Hepatocyte (in vitro differentiated cells): ENCODE data around the gene MRI1.

Experiments used
- CTCF ChIP-seq: fragments of 200-600 bp; sonication (generic); IDR thresholded peaks from 2 replicates; pipeline ENCODE4 v1.5.1; 2016; ENCODE audit warnings: antibody characterized with exemption, mild to moderate bottlenecking; ENCODE audit not compliant: poor library complexity
- EZH2 ChIP-seq: fragments of 200-600 bp; sonication (generic); IDR thresholded peaks from 2 replicates; pipeline ENCODE4 v1.6.1; 2016; ENCODE audit warnings: antibody characterized with exemption, mild to moderate bottlenecking, borderline replicate concordance
- EZH2phosphoT487 ChIP-seq: fragments of 200-600 bp; sonication (generic); IDR thresholded peaks from one replicate; pipeline ENCODE4 v1.6.1; 2018; ENCODE audit warnings: antibody characterized with exemption, mild to moderate bottlenecking, low read depth, moderate library complexity; ENCODE audit not compliant: unreplicated experiment, severe bottlenecking

GRCh38 chr19:13758795-13759194 is 5.5 kb upstream of the MRI1 start:
- TF ChIP-seq CTCF: no peak
- TF ChIP-seq EZH2: no peak
- no peak for TF ChIP-seq EZH2phosphoT487
